ENCODE results near the gene HHATL. TPM values are rescaled to one million over a fixed set of nuclear protein-coding genes. Genes with fewer than 3 reads are reported as not detected.

HHATL gene
- total and polyA plus RNA-seq, 2 of the 8 experiments (the other 6 are each of a cell fraction or from before 2014, with no cell fraction given): 0.18 TPM; not detected in 1

DNA sequence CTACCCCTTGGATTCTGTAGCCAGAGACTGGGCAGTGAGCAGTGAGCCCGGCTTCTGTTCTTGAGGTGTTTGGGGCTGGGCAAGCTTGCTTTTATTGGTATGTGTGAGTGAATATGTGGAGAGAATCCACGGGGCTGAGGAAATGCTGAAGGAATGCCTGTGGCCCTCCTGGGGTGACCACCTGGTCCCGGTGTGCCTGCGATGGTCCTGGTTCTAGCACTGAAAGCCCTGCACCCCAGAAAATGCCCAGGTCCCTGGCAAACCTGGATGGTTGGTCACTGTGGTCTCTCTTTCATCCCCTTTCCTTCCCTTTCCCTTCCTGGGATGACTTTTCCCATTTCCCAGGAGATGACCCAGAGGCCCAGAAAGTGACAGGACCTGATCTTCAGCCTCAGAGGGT, 44.9 kb downstream of the HHATL start (continued):
- TF ChIP-seq RBBP5 (IDR thresholded peaks at IDR 0.05; ENCODE audit: borderline replicate concordance, low read depth, low read length) (no peak), JUN (IDR thresholded peaks at IDR 0.05; ENCODE audit: low read depth, low read length) (no peak), SP4 (IDR thresholded peaks at IDR 0.05; ENCODE audit: low read length) (no peak), SP1 (IDR thresholded peaks at IDR 0.05; ENCODE audit: low read depth, low read length) (no peak), SIN3A (conservative IDR thresholded peaks at IDR 0.05 in 1 of 2, IDR thresholded peaks at IDR 0.05 in 1 of 2; ENCODE audit: low read depth in 1 of 2, low read length in 2 of 2) (no peak), RNF2 (IDR thresholded peaks at IDR 0.05; ENCODE audit: borderline replicate concordance, low read depth, low read length, missing control alignments, poor library complexity, severe bottlenecking) (no peak)
